NAMALWA (cell line): Measurements from ENCODE around the gene CRTC3.
"Not testable (repeated sequence)": the region's sequence is repeated elsewhere in the genome, so short reads cannot be mapped to it uniquely, and the experiment has no call there.

Experiments
- DNase-seq: peaks from one replicate; pipeline ENCODE4 v3.0.0-alpha.2; 2015; ENCODE audit warnings: low spot score

Gene CRTC3

DNA sequence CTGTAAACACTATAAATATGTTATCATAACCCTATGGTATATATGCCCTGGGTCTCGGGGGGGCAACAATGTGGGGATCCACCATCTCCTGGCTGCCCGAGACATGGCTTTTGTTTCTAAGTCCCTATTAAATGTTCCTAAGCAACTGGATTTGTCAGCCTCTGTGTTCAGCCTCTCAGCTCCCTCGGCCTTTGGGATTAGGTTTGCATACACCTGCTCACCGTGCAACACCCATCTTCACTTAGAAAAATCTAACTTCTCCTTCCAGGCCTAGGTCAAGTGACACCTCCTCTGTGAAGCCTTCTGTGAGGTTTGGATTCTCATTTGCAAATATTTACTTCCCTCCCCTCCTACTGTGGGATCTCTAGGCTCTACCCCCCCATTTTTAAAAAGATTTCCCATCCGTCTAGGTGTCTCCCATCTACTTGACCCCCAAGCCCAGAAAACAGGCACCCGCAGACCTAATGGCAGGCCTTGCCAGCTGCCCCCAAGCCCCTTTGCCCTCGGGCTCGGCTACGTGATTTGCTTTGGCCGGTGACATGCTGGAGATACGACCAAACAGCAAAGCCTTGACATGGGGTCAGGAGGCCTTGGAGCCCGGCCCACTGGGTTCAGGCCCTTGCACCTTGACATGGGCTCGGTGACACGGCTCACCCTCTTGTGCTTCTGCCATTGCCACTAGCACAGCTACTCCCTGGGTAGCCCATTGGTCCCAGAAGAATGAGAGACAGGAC lies 121.4 kb downstream of the CRTC3 start:
- DNase-seq, result no peak

DNA sequence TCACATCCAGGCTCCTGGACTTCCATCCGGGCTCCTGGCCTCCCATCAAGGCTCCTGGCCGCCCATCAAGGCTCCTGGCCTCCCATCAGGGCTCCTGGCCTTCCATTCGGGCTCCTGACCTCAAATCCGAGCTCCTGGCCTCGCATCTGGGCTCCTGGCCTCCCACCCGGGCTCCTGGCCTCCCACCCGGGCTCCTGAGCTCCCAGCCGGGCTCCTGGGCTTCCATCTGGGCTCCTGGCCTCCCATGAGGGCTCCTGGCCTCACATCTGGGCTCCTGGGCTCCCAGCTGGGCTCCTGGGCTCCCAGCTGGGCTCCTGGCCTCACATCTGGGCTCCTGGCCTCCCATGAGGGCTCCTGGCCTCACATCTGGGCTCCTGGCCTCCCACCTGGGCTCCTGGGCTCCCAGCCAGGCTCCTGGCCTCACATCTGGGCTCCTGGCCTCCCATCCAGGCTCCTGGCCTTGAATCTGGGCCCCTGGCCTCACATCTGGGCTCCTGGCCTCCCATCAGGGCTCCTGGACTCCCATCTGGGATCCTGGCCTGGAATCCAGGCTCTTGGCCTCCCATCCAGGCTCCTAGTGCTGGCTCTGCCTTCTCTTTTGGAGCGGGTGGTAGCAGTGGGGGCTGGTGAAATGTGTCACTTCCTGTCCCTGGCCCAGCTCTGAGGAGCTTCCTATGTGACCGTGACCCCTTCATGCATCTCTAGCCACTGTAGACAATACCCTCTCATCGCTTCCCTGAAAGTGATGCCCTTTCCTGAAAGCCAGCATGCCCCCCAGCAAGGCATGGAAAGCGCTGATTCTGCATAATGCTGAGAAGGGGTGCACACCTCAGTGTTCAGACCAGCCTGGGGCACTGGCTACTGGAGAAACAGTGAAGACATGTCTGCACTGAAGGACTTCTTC lies 124.8 kb downstream of the CRTC3 start:
- DNase-seq, result no peak

DNA sequence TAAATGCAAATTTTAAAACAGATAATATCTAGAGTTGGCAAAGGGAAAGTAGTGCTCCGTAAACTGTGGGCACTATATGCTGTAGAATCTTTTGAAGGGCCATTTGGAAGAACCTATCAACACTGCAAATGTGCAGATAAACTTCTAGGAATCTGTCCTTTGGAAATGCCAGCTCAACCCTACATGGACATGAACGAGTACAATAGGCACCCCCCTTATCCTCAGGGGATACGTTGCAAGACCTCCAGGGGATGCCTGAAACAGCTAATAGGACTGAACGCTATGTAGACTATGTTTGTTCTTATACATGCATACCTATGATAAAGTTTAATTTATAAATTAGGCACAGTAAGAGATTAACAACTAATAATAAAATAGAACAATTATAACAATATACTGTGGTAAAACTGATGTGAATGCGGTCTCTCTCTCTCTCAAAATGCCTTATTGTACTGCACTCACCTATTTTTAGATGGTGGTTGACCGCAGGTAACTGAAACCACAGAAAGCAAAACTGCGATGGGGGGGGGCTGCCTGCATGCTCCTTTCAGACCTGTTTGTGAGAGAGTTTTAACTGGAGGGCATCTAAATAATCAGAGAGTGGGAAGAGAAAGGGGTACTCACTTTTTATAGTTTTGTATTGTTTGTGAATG lies 127.9 kb downstream of the CRTC3 start:
- peak; percentile 51 for DNase-seq

DNA sequence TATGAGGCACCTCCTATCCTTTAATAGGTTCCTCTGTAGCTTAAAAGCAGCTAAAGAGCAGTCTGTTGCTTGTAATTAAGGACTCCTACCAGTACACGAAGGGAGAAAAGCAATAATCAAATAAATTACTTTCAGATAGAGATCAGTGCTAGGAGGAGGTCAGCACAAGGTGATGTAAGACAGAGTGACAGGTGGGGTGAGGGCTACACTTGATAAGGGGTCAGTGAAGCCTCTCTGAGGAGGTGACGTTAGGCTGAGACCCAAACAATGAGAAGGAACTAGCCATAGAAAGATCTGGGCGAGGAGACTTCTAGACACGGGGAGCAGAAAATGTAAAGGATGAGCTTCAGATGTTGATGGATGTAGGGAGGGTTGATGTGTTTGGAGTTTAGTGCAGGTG lies 129.8 kb downstream of the CRTC3 start:
- DNase-seq, result no peak

- peak; percentile 57 for DNase-seq
These were observed 130.7 kb downstream of the CRTC3 start for GRCh38 chr15:90660195-90660998.

GRCh38 chr15:90660999-90661330 lies 131.2 kb downstream of the CRTC3 start:
- not testable (repeated sequence) for DNase-seq

DNA sequence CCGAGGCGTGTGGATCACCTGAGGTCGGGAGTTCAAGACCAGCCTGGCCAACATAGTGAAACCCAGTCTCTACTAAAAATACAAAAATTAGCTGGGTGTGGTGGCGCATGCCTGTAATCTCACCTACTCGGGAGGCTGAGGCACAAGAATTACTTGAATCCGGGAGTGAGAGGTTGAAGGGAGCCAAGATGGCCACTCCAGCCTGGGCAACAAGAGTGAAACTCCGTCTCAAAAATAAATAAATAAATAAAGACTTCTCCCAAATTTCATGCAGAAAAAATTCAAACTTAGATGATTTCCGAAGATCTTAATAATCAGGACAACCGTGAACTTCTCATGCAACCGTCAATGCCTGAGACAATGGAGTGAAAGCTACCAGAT lies 134.3 kb downstream of the CRTC3 start:
- not testable (repeated sequence) for DNase-seq

DNA sequence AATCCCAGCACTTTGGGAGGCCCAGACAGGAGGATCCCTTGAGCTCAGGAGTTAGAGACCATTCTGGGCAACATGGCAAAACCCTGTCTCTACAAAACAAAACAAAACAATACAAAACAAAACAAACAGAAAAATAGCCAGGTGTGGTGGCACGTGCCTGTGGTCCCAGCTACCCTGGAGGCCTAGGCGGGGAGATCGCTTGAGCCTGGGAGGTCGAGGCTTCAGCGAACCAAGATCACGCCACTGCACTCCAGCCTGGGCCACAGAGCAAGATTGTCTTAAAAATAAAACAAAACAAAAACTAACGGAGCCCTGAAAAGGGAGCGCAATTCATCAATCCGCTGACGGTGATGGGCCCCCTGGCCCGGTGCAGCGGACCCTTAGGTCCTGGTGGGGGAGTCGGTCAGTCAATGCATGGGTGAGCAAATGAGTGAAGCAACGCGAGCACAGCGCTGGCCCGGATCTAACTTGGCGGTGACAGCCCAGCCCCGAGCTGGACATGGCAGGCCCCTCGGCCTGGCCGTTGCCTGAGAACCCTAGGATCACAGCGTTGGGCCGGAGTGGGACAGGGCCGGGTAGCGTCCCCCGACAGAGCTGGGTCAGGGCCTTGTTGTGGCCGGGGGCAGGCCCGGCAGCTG lies 135.0 kb downstream of the CRTC3 start:
- DNase-seq, result no peak

- DNase-seq, result peak; percentile 77
These were observed 135.8 kb downstream of the CRTC3 start for GRCh38 chr15:90665288-90666134.

DNA sequence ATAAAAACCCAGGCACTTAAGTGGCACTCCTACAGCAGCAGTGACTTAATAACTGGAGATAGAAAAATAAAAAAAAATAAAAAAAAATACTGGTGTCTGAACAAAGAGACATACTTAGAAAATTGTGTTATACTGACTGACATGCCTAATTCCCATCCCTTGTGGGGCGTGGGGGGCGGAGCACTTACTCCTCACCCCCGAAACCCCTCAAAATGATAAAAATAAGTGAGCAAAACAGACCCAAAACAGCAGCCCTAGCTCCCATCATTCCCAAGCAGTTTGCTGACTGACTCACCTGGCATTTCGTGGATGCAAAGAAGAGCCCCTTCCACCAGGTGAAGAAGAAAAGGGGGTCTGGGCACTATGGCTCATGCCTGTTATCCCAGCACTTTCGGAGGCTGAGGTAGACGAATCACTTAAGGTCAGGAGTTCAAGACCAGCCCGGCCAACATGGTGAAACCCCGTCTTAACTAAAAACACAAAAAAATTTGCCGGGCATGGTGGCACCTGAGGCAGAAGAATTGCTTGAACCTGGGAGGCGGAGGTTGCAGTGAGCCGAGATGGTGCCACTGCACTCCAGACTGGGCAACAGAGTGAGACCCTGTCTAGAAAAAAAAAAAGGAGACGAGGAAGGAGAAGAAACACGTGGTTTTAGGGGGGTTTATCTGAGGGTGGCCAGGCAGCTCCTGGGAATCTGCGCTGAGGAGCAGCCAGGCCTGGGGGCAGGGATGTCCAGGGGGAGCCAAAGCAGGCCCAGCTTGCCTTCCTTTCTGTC lies 136.6 kb downstream of the CRTC3 start:
- DNase-seq, result no peak

- no peak for DNase-seq
These were observed 137.5 kb downstream of the CRTC3 start for GRCh38 chr15:90667073-90667754.

GRCh38 chr15:90667755-90668345 lies 138.1 kb downstream of the CRTC3 start:
- DNase-seq, result not testable (repeated sequence)

DNA sequence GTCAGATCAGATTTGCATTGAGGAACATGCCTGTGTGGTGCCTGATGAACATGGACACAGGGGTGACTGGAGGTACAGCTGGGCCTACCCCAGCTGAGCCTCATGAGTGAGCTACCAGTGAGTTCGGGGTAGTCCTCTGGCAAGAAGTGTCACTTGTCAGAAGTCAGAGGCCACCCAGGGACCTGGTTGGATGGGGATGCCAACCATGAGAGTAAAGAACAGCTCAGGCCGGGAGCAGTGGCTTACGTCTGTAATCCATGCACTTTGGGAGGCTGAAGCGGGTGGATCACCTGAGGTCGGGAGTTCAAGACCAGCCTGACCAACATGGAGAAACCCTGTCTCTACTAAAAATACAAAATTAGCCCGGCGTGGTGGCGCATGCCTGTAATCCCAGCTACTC lies 140.9 kb downstream of the CRTC3 start:
- not testable (repeated sequence) for DNase-seq

DNA sequence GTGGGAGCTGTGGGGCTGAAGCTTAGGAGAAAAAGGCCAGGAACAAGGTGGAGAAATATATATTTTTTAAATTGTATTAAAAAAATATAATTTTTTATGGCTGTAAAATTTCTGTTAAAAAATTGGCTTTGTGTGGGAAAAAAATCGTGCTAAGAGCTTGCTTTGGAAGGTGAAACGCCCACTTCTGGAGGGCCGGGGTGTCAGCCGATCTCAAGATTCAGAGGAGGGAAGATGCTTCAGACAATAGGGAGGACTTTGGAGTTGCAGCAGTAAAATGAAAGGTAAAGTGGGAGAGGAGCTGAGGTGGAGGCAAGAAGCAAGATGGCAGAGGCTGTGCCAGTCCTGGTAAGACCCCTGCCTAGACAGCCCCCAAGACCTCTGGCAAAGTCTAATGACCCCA lies 141.5 kb downstream of the CRTC3 start:
- no peak for DNase-seq

DNA sequence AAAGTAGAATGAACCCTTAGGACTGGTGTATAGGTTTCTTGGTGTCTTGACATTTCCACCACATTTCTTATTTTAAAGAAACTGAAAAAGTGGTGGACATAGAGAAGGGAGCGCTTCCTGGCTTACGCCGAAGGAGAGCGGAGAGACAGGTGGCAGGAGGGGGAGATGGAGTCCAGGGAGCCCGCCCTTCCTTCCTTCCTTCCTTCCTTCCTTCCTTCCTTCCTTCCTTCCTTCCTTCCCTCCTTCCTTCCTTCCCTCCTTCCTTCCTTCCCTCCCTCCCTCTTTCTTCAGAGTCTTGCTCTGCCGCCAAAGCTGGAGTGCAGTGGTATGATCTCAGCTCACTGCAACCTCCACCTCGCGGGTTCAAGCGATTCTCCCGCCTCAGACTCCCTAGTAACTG lies 143.6 kb downstream of the CRTC3 start:
- not testable (repeated sequence) for DNase-seq

GRCh38 chr15:90674476-90674875 lies 144.8 kb downstream of the CRTC3 start:
- no peak for DNase-seq

DNA sequence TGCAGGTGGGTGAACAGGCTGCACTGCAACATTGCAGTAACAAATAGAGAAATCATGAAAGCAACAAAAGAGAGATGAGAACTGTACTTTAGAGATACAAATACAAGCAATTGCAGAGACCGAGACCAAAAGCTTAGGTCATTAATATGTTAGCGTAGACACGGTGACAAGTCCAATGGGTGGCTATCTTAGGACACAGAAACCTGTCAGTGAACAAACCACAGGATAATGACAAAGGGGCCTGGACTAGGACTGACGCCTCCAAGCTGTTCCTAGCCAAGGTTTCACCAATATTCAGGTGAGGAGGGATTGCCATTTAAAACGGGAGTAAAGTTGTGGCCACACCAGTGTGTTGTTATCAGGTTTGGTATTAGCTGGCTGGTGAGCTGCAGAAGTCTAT lies 145.7 kb downstream of the CRTC3 start:
- DNase-seq, result no peak
